Mesenchymal stem cell (in vitro differentiated cells and primary cell): Measurements from ENCODE around the gene QRFPR. TPM values are rescaled to one million over a fixed set of nuclear protein-coding genes. Genes with fewer than 3 reads are reported as not detected.
A peak's percentile ranks its signal among the peaks of the same experiment; 100 is the strongest.

Experiments used
- DNase-seq: peaks from one replicate; pipeline ENCODE4 v3.0.0-alpha.2; 2013
- H2AFZ ChIP-seq: one replicate; pipeline ENCODE4 v1.6.1; 2013; ENCODE audit warnings: low read depth, mild to moderate bottlenecking, control low read depth, inconsistent platforms, low read length, moderate library complexity
- H2AK5ac ChIP-seq: 2 replicates; pipeline ENCODE4 v1.6.1; 2013; ENCODE audit warnings: low read length, moderate library complexity, mild to moderate bottlenecking, inconsistent platforms; ENCODE audit not compliant: severe bottlenecking
- H2BK120ac ChIP-seq: one replicate; pipeline ENCODE4 v1.6.1; 2013; ENCODE audit warnings: low read depth, mild to moderate bottlenecking, inconsistent platforms, low read length, moderate library complexity
- H2BK12ac ChIP-seq, 2 experiments: one replicate each; pipeline ENCODE4 v1.6.1; 2013; ENCODE audit warnings: inconsistent platforms in 2 of 2, low read length in 2 of 2, mild to moderate bottlenecking in 2 of 2, moderate library complexity in 2 of 2, control low read depth in 1 of 2
- H2BK15ac ChIP-seq: one replicate; pipeline ENCODE4 v1.6.1; 2013; ENCODE audit warnings: mild to moderate bottlenecking, low read depth, inconsistent platforms; ENCODE audit not compliant: poor library complexity, severe bottlenecking
- H2BK5ac ChIP-seq: 2 replicates; pipeline ENCODE4 v1.6.1; 2013; ENCODE audit warnings: low read depth, mild to moderate bottlenecking, low read length, control low read depth, inconsistent platforms; ENCODE audit not compliant: poor library complexity, severe bottlenecking
- H3K14ac ChIP-seq, 2 experiments: one replicate each; pipeline ENCODE4 v1.6.1; 2013; ENCODE audit warnings: inconsistent platforms in 2 of 2, low read length in 2 of 2, control low read depth in 1 of 2, mild to moderate bottlenecking in 1 of 2, moderate library complexity in 1 of 2
- H3K18ac ChIP-seq, 2 experiments: one replicate each; pipeline ENCODE4 v1.6.1; 2013; ENCODE audit warnings: inconsistent platforms in 2 of 2, low read length in 2 of 2, control low read depth in 1 of 2, low read depth in 1 of 2, mild to moderate bottlenecking in 1 of 2
- H3K23ac ChIP-seq, 2 experiments: one replicate each; pipeline ENCODE4 v1.6.1; 2013; ENCODE audit warnings: inconsistent platforms in 2 of 2, low read length in 2 of 2, mild to moderate bottlenecking in 2 of 2, moderate library complexity in 2 of 2, control low read depth in 1 of 2
- H3K27ac ChIP-seq: 2 replicates; pipeline ENCODE4 v1.5.1; 2013; ENCODE audit warnings: mild to moderate bottlenecking, moderate library complexity, low read length, control low read depth, inconsistent platforms; ENCODE audit not compliant: poor library complexity, severe bottlenecking
- H3K27me3 ChIP-seq, 2 experiments: 2 replicates each; pipeline versions ENCODE4 v1.6.1 to v1.7.0; 2013; ENCODE audit warnings: low read length in 2 of 2, mild to moderate bottlenecking in 2 of 2, moderate library complexity in 2 of 2, control low read depth in 1 of 2, inconsistent platforms in 1 of 2; ENCODE audit not compliant: control insufficient read depth in 1 of 2, insufficient read depth in 1 of 2
- H3K36me3 ChIP-seq, 2 experiments: 2 replicates each; pipeline versions ENCODE4 v1.6.1 to v1.7.0; 2013; ENCODE audit warnings: low read length in 2 of 2, control low read depth in 1 of 2, inconsistent platforms in 1 of 2, low read depth in 1 of 2, mild to moderate bottlenecking in 1 of 2; ENCODE audit not compliant: insufficient read depth in 2 of 2, control insufficient read depth in 1 of 2
- H3K4ac ChIP-seq, 2 experiments: one replicate each; pipeline ENCODE4 v1.6.1; 2013; ENCODE audit warnings: inconsistent platforms in 2 of 2, low read length in 2 of 2, mild to moderate bottlenecking in 2 of 2, moderate library complexity in 2 of 2, control low read depth in 1 of 2, low read depth in 1 of 2
- H3K4me1 ChIP-seq: 2 replicates; pipeline ENCODE4 v1.6.1; 2013; ENCODE audit warnings: low read depth, low read length, control low read depth; ENCODE audit not compliant: control insufficient read depth, insufficient read depth
- H3K4me2 ChIP-seq: 2 replicates; pipeline ENCODE4 v1.6.1; 2013; ENCODE audit warnings: low read length, mild to moderate bottlenecking, inconsistent platforms; ENCODE audit not compliant: poor library complexity, severe bottlenecking
- H3K4me3 ChIP-seq, 2 experiments: 2 replicates each; pipeline versions ENCODE4 v1.5.1 to v1.7.0; 2013; ENCODE audit warnings: low read length in 2 of 2, mild to moderate bottlenecking in 2 of 2, control low read depth in 1 of 2, low read depth in 1 of 2; ENCODE audit not compliant: insufficient read depth in 1 of 2
- H3K79me1 ChIP-seq: replicated peaks from 2 replicates; pipeline ENCODE4 v1.6.1; 2013; ENCODE audit warnings: mild to moderate bottlenecking, control low read depth, low read length, inconsistent platforms; ENCODE audit not compliant: poor library complexity, severe bottlenecking
- H3K9ac ChIP-seq: 2 replicates; pipeline ENCODE4 v1.7.0; 2013; ENCODE audit warnings: mild to moderate bottlenecking, low read length, moderate library complexity
- H3K9me3 ChIP-seq: 2 replicates; pipeline ENCODE4 v1.7.0; 2013; ENCODE audit warnings: mild to moderate bottlenecking, low read length; ENCODE audit not compliant: control insufficient read depth
- H4K8ac ChIP-seq: one replicate; pipeline ENCODE4 v1.6.1; 2013; ENCODE audit warnings: inconsistent platforms, mild to moderate bottlenecking, low read length, moderate library complexity
- H4K91ac ChIP-seq: one replicate; pipeline ENCODE4 v1.6.1; 2013; ENCODE audit warnings: mild to moderate bottlenecking, low read length, inconsistent platforms
- WGBS: methylation state at CpG from one replicate; pipeline ENCODE4 v1.1.7; 2013; ENCODE audit warnings: mixed read lengths; 5-methylcytosine and 5-hydroxymethylcytosine counted together
- polyA plus RNA-seq, 2 experiments: library from polyadenylated mRNA; stranded (reverse); fragments of 200-250 nt; gene quantifications; one replicate each; pipeline ENCODE4 v1.2.3, GENCODE V29; 2013

The QRFPR gene
- polyA plus RNA-seq (2013, experiment 1 of 2): not detected
- polyA plus RNA-seq (2013, experiment 2 of 2): not detected

DNA sequence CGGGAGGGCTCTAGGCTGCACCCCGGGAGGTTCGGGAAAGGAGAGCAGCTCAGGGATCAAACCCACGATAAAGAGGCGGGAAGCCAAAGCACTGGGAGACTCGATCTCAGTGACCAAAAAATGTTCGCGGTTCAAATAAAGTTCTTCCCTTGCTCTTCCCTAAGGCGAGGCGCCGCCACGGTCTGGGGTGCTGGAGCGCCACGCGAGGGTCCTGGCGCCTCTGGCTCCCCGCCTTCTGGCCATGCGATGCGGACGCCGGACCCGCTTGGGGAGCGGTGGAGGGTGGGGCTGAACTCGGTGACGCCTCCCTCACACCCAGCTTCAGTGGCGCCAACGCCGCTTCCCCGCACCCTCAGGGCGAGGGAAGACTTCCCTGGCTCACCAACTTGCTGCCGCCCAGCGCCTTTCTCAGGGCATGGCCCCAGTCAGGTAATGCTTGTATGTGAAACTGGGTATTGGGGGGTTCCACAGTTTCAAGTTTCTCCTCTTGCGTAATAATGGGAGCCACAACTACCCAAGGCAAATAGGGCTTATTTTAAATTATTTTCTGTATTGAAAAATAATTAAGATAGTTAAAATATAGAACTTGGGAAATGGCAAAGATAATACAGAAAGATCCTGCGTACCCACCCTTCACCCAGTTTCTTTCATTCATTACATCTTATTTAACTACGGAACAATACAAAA is at the start of gene QRFPR:
QRFPR (minus strand) TSS at position 243 of the 687 bp plus-strand sequence. CDS start 371 bp downstream, outside the sequence.
- Histone ChIP-seq H4K91ac (no peak within 1 kb of the TSS), H3K4me3 (peak within 1 kb of the TSS; percentile 56 to 74), H3K9me3 (no peaks in the 10 kb centered on the region), H3K23ac (peak within 1 kb of the TSS in 1 of 2 experiments; percentile 96), H4K8ac (no peak within 1 kb of the TSS), H3K79me1 (no peaks in the 10 kb centered on the region), H3K18ac (no peak within 1 kb of the TSS), H3K4me2 (peak within 1 kb of the TSS; percentile 89), H3K27me3 (peaks cover 7 to 63% of the 10 kb centered on the region in 2 experiments), H3K36me3 (no peaks in the 10 kb centered on the region), H3K27ac (no peak within 1 kb of the TSS), H2AFZ (no peak within 1 kb of the TSS), H3K4ac (no peak within 1 kb of the TSS), H2BK5ac (no peak within 1 kb of the TSS), H3K9ac (no peak within 1 kb of the TSS), H2BK120ac (no peak within 1 kb of the TSS), H3K4me1 (peaks cover 10% of the 10 kb centered on the region), H2BK12ac (no peak within 1 kb of the TSS), H3K14ac (peak within 1 kb of the TSS in 1 of 2 experiments; percentile 36), H2AK5ac (no peak within 1 kb of the TSS), H2BK15ac (no peak within 1 kb of the TSS)
- 8% methylated on average over 22 of the region's 35 CpGs for WGBS
- no peak for DNase-seq

DNA sequence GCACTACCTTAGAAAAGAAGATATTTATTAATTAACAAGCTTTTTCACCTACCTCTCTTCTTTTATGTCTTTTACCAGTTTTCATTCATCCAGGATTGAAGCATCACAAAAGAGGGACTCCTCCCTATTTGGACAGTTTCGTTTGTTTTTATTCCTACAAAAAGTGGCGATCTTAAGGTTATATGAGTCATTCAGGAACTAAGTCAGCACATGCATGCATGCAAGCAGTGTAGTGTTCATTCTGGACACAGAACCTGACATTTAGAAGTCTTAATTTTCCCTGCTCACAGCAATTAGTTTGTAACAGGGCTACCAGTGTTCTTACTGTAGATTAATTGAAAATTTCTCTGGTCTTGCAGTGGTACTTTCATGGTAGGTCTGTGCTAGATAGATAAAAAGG is 47.9 kb upstream of the QRFPR start:
- Histone ChIP-seq H3K4me1 (no peaks in the 10 kb centered on the region), H3K79me1 (no peaks in the 10 kb centered on the region), H3K27me3 (no peaks in the 10 kb centered on the region), H2BK5ac (no peak overlapping the region), H2BK12ac (no peak overlapping the region), H3K27ac (peak overlapping the region; percentile 16), H3K36me3 (no peaks in the 10 kb centered on the region), H4K8ac (no peak overlapping the region), H3K18ac (no peak overlapping the region), H2BK15ac (no peak overlapping the region), H3K4me2 (no peak overlapping the region), H3K23ac (no peak overlapping the region), H3K9me3 (peaks cover 4% of the 10 kb centered on the region), H3K4ac (no peak overlapping the region), H2AFZ (no peak overlapping the region), H3K4me3 (no peak overlapping the region), H2AK5ac (no peak overlapping the region), H3K14ac (no peak overlapping the region), H3K9ac (peak overlapping the region; percentile 33), H4K91ac (no peak overlapping the region), H2BK120ac (no peak overlapping the region)
- WGBS: 14% methylated on average over 2 of the region's 2 CpGs
- DNase-seq: peak; percentile 16

DNA sequence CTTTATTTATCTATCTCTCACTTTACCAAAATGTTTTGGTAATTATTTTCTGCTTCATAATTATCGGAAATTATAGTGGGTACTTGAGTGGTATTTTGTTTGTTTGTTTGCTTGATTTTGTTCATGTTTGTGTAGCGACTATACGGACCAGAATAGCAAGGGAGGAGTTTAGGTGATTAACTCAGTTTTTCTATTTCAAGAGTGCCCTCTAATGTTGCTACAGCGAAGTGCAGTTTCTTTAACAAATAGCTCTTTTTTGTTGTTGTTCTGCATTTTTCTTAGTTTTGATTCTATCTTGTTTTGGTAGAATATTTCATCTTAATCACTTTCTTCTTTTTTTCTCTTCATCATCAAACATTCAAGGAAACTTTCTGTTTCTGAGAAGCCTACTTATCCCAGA is 40.8 kb upstream of the QRFPR start:
- Histone ChIP-seq H3K9me3 (no peaks in the 10 kb centered on the region), H3K4me2 (no peak overlapping the region), H2BK15ac (no peak overlapping the region), H2BK5ac (no peak overlapping the region), H3K9ac (no peak overlapping the region), H3K4me1 (no peaks in the 10 kb centered on the region), H3K23ac (no peak overlapping the region), H3K18ac (no peak overlapping the region), H4K91ac (no peak overlapping the region), H3K4ac (no peak overlapping the region), H2AK5ac (no peak overlapping the region), H3K27ac (no peak overlapping the region), H2BK120ac (no peak overlapping the region), H2BK12ac (no peak overlapping the region), H4K8ac (no peak overlapping the region), H3K14ac (no peak overlapping the region), H3K36me3 (no peaks in the 10 kb centered on the region), H3K27me3 (no peaks in the 10 kb centered on the region), H3K79me1 (no peaks in the 10 kb centered on the region), H3K4me3 (no peak overlapping the region), H2AFZ (no peak overlapping the region)
- WGBS: 60% methylated on average over 3 of the region's 4 CpGs
- peak; percentile 3 for DNase-seq

DNA sequence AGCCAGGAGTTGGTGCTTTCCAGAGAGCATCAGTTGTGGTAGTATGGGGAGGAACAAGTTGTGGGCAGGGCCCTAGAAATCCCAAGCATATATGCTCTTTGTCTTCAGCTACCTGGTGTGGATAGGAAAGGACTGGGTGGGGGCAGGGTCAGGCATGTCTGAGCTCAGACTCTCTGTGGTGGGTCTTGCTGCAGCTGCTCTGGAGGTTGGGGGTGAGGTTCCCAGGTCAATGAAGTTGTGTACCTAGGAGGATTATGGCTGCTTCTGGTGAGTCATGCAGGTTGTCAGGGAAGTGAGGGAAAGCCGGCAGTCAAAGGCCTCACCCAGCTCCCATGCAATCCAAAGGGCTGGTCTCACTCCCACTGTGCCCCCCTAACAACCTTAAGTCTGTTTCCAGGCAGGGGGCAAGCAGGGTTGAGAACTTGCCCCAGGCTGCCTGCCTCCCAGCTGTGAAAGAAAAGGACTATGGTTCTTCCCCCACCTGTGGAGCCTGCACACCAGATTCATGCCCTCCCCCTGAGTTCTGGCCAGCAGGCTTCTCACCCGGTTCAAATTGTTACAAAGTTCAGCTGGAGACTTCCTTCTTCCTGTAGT is 30.4 kb upstream of the QRFPR start:
- Histone ChIP-seq H3K4me1 (peaks cover 4% of the 10 kb centered on the region), H3K14ac (no peak overlapping the region), H3K18ac (no peak overlapping the region), H3K79me1 (no peaks in the 10 kb centered on the region), H3K27me3 (no peaks in the 10 kb centered on the region), H3K36me3 (no peaks in the 10 kb centered on the region), H3K27ac (no peak overlapping the region), H4K8ac (no peak overlapping the region), H2BK15ac (no peak overlapping the region), H3K9ac (no peak overlapping the region), H2BK12ac (no peak overlapping the region), H3K4me3 (no peak overlapping the region), H3K23ac (no peak overlapping the region), H2BK5ac (no peak overlapping the region), H2AK5ac (no peak overlapping the region), H3K4ac (no peak overlapping the region), H2BK120ac (no peak overlapping the region), H2AFZ (no peak overlapping the region), H3K4me2 (no peak overlapping the region), H3K9me3 (no peaks in the 10 kb centered on the region), H4K91ac (no peak overlapping the region)
- 49% methylated on average over 2 of the region's 2 CpGs for WGBS
- no peak for DNase-seq
